A549 (cell line): ENCODE measurements around the gene GZMM. TPM values are rescaled to one million over a fixed set of nuclear protein-coding genes. Genes with fewer than 3 reads are reported as not detected.
A peak's percentile ranks its signal among the peaks of the same experiment; 100 is the strongest.

Experiments used
- ATAC-seq, 2 experiments: fragments of 200-7000 bp in 1 of 2; fragments of >200 bp in 1 of 2; cut with Nextera tagmentation in 1 of 2; cut with Tn5 transposase in 1 of 2; 3 replicates each; pipeline versions ENCODE4 v1.8.0 to v1.9.1; 2018 to 2020; ENCODE audit warnings: mild to moderate bottlenecking in 1 of 2, moderate library complexity in 1 of 2
- CTCF ChIA-PET: fragments of 300-600 bp; sonication (Branson Sonifier 250); formaldehyde crosslinking; extraction: SDS; loops from one replicate; lab custom pipeline; 2021; ENCODE audit warnings: antibody characterized with exemption, inconsistent platforms; lab: Yijun Ruan, JAX
- POLR2A ChIA-PET: fragments of 350-600 bp; formaldehyde crosslinking; extraction: SDS; loops from one replicate; lab custom pipeline; 2021; ENCODE audit warnings: antibody characterized with exemption, inconsistent platforms; lab: Yijun Ruan, JAX
- DNase-seq, 2 experiments: peaks; one replicate each; pipeline versions ENCODE4 v3.0.0 to v3.0.0-alpha.2; 2011 to 2016; ENCODE audit warnings: low read depth in 1 of 2, low spot score in 1 of 2
- FAIRE-seq: peaks from 2 replicates; lab custom pipeline; 2011; peaks lifted over from hg19 to GRCh38; lab: Jason Lieb, UNC
- H3K27ac ChIP-seq, 2 experiments: fragments of >200 bp; sonication (Bioruptor Twin); formaldehyde crosslinking; 3 replicates each; pipeline ENCODE4 v1.5.1; 2016 to 2017
- H3K4me1 ChIP-seq: fragments of >200 bp; sonication (Bioruptor Twin); formaldehyde crosslinking; 3 replicates; pipeline ENCODE4 v1.6.1; 2016
- H3K4me2 ChIP-seq: fragments of >200 bp; sonication (Bioruptor Twin); formaldehyde crosslinking; 3 replicates; pipeline ENCODE4 v1.6.1; 2016
- H3K4me3 ChIP-seq: fragments of >200 bp; sonication (Bioruptor Twin); formaldehyde crosslinking; 3 replicates; pipeline ENCODE4 v1.5.1; 2016
- H3K9me3 ChIP-seq: fragments of >200 bp; sonication (Bioruptor Twin); formaldehyde crosslinking; 3 replicates; pipeline ENCODE4 v1.6.1; 2016
- ATOH8 ChIP-seq: fragments of 250-450 bp; sonication (Bioruptor Pico); IDR thresholded peaks from 2 replicates; pipeline ENCODE4 v1.5.0; 2020; ENCODE audit warnings: low read depth, mild to moderate bottlenecking, moderate library complexity
- CHD4 ChIP-seq: fragments of 200-600 bp; sonication (generic); IDR thresholded peaks from 2 replicates; pipeline ENCODE4 v1.6.1; 2016; ENCODE audit warnings: antibody characterized with exemption, mild to moderate bottlenecking, borderline replicate concordance
- EP300 ChIP-seq, 2 experiments: fragments of >200 bp; sonication (Bioruptor Twin); formaldehyde crosslinking; IDR thresholded peaks; 2 replicates in 1 of 2; 3 replicates in 1 of 2; pipeline ENCODE4 v1.6.1; 2016 to 2017
- ESRRA ChIP-seq: fragments of 150-350 bp; IDR thresholded peaks from 2 replicates; pipeline ENCODE4 v1.6.1; 2014; ENCODE audit warnings: mild to moderate bottlenecking, low read length, borderline replicate concordance
- FOSL2 ChIP-seq, 2 experiments: fragments of 450-650 bp in 1 of 2; fragments of >200 bp in 1 of 2; sonication (Bioruptor Twin) in 1 of 2; formaldehyde crosslinking; IDR thresholded peaks; 2 replicates each; pipeline versions ENCODE4 v1.5.0 to v1.6.1; 2016 to 2020; ENCODE audit warnings: mild to moderate bottlenecking in 1 of 2, moderate library complexity in 1 of 2
- HDAC2 ChIP-seq: fragments of 200-600 bp; sonication (generic); IDR thresholded peaks from 2 replicates; pipeline ENCODE4 v1.6.1; 2016
- HMGXB4 ChIP-seq: fragments of 250-450 bp; sonication (Bioruptor Pico); IDR thresholded peaks from 2 replicates; pipeline ENCODE4 v1.5.0; 2021; ENCODE audit warnings: mild to moderate bottlenecking, moderate library complexity, borderline replicate concordance
- HOXB13 ChIP-seq: fragments of 250-450 bp; sonication (Bioruptor Pico); IDR thresholded peaks from 2 replicates; pipeline ENCODE4 v1.5.0; 2020; ENCODE audit warnings: low read depth, mild to moderate bottlenecking, moderate library complexity
- KDM1A ChIP-seq: fragments of 200-600 bp; sonication (generic); IDR thresholded peaks from 2 replicates; pipeline ENCODE4 v1.6.1; 2016; ENCODE audit warnings: low read depth, mild to moderate bottlenecking
- MAZ ChIP-seq: fragments of 150-350 bp; IDR thresholded peaks from 2 replicates; pipeline ENCODE4 v1.6.1; 2014; ENCODE audit warnings: antibody characterized with exemption, low read depth, low read length, borderline replicate concordance
- NFE2L2 ChIP-seq: fragments of 150-350 bp; conservative IDR thresholded peaks from 2 replicates; pipeline ENCODE4 v1.6.1; 2014; ENCODE audit warnings: low read length
- PBX3 ChIP-seq: IDR thresholded peaks from 2 replicates; pipeline ENCODE4 v1.6.1; 2012
- SREBF2 ChIP-seq: fragments of 450-650 bp; IDR thresholded peaks from 2 replicates; pipeline ENCODE4 v1.6.1; 2014; ENCODE audit warnings: mild to moderate bottlenecking, moderate library complexity
- TFCP2L1 ChIP-seq: fragments of 250-450 bp; sonication (Bioruptor Pico); IDR thresholded peaks from 2 replicates; pipeline ENCODE4 v1.5.0; 2021; ENCODE audit warnings: mild to moderate bottlenecking
- WGBS: methylation state at CpG from one replicate; pipeline ENCODE4 v1.1.6; 2017; ENCODE audit errors: missing lambda C conversion rate; 5-methylcytosine and 5-hydroxymethylcytosine counted together
- polyA plus RNA-seq, 4 experiments: library from polyadenylated mRNA; depleted of rRNA in 3 of 4; stranded (reverse); fragments of >200 nt; fragmentation: RNase III in 1 of 4; extraction: RNeasy Plus Mini Kit Qiagen cat#74134 plus additional on column Dnase treatment in 1 of 4; gene quantifications; 2 replicates in 3 of 4; 3 replicates in 1 of 4; pipeline ENCODE4 v1.2.3, GENCODE V29; 2011 to 2017

GZMM gene
- polyA plus RNA-seq, 2 of the 4 experiments (the other 2 are of a cell fraction) = not detected

GRCh38 chr19:573519-573825 lies 29.6 kb downstream of the GZMM start:
- DNase-seq (no peak), FAIRE-seq (no peak), ATAC-seq (no peak)
- no peak for TF ChIP-seq FOSL2 (IDR thresholded peaks at IDR 0.05)
- no peak for TF ChIP-seq FOSL2 (CRISPR knock-in tag; IDR thresholded peaks at IDR 0.05)
- TF ChIP-seq KDM1A = no peak
- TF ChIP-seq HDAC2 = no peak
- TF ChIP-seq CHD4 = no peak
- TF ChIP-seq HMGXB4 = no peak
- no peak for TF ChIP-seq TFCP2L1 (CRISPR knock-in tag)
- no peak for TF ChIP-seq ESRRA
- Histone ChIP-seq H3K9me3 (no peaks in the 10 kb centered on the region), H3K4me3 (peak overlapping the region; percentile 96), H3K4me1 (peaks cover 29% of the 10 kb centered on the region), H3K27ac (peak overlapping the region; percentile 97 to 100), H3K4me2 (peak overlapping the region; percentile 83)
- 9% methylated on average over 7 of the region's 15 CpGs for WGBS
- ChIA-PET POLR2A (no interaction called here), CTCF (no interaction called here)

- peak in 1 of 2 experiments; percentile 22; a peak in 3 of 6 replicates for ATAC-seq
Measured at GRCh38 chr19:574658-575526, 31.0 kb downstream of the GZMM start.

More at GRCh38 chr19:574658-575526, 31.0 kb downstream of the GZMM start:
- H3K4me3 ChIP-seq = peak overlapping the region; percentile 34
- WGBS = 18% methylated on average over 7 of the region's 32 CpGs
- no peak for TF ChIP-seq ATOH8 (CRISPR knock-in tag)
- TF ChIP-seq SREBF2 = no peak
- no peak for TF ChIP-seq MAZ
- no peak for TF ChIP-seq PBX3
- TF ChIP-seq HOXB13 = no peak
- no peak for TF ChIP-seq NFE2L2
- no peak for TF ChIP-seq EP300 (IDR thresholded peaks at IDR 0.05)
- ChIA-PET POLR2A (interaction anchor here (1.1 kb wide), 1 partner anchor 12 kb away, joined by 6 read pairs; no protein-coding TSS in a partner anchor), CTCF (interaction anchor here (1.0 to 2.7 kb wide), 5 partner anchors 10 to 159 kb away, joined by 3 to 13 read pairs (median 6); no protein-coding TSS in a partner anchor)
- DNase-seq (no peak), FAIRE-seq (no peak)
- no peaks in the 10 kb centered on the region for H3K9me3 ChIP-seq
- peak overlapping the region; percentile 49 to 100; a peak in 5 of 6 replicates for H3K27ac ChIP-seq
- peaks cover 29% of the 10 kb centered on the region for H3K4me1 ChIP-seq
- peak overlapping the region; percentile 83 for H3K4me2 ChIP-seq
